HG03060 (cell line): ENCODE data around the gene REP15.
"Not testable (repeated sequence)": the region's sequence is repeated elsewhere in the genome, so short reads cannot be mapped to it uniquely, and the experiment has no call there.

ENCODE experiments used
- ATAC-seq: cut with Tn5 transposase; IDR thresholded peaks from one replicate; pipeline ENCODE4 v1.9.1; 2021; ENCODE audit warnings: low read depth, moderate number of reproducible peaks; ENCODE audit not compliant: unreplicated experiment

The REP15 gene

GRCh38 chr12:27695556-27696292 is 523 bp upstream of the REP15 start:
- ATAC-seq = no peak

GRCh38 chr12:27696864-27697564 is 767 bp downstream of the REP15 start:
- no peak for ATAC-seq

GRCh38 chr12:27703720-27704452 is 7.6 kb downstream of the REP15 start:
- peak; percentile 79 for ATAC-seq

GRCh38 chr12:27705263-27705662 is 9.0 kb downstream of the REP15 start:
- no peak for ATAC-seq

- ATAC-seq = no peak
Observed at GRCh38 chr12:27707216-27707615, 11.0 kb downstream of the REP15 start.

GRCh38 chr12:27709212-27709931 is 13.1 kb downstream of the REP15 start:
- ATAC-seq = no peak

- peak; percentile 15 for ATAC-seq
Observed at GRCh38 chr12:27709932-27710591, 13.8 kb downstream of the REP15 start.

GRCh38 chr12:27710592-27711316 is 14.5 kb downstream of the REP15 start, which contains the start of gene MRPS35:
MRPS35 (plus strand) TSS chr12:27710832; CDS start chr12:27710844, 12 bp downstream.
- peak; percentile 91 for ATAC-seq

GRCh38 chr12:27711317-27711682 is 15.1 kb downstream of the REP15 start:
- no peak for ATAC-seq

- ATAC-seq = no peak
Observed at GRCh38 chr12:27711967-27712366, 15.7 kb downstream of the REP15 start.

GRCh38 chr12:27723212-27723611 is 27.0 kb downstream of the REP15 start:
- no peak for ATAC-seq

- ATAC-seq = no peak
Observed at GRCh38 chr12:27730097-27730588, 33.9 kb downstream of the REP15 start.

GRCh38 chr12:27732281-27732680 is 36.0 kb downstream of the REP15 start:
- no peak for ATAC-seq

- ATAC-seq = no peak
Observed at GRCh38 chr12:27733052-27733656, 36.9 kb downstream of the REP15 start.

- no peak for ATAC-seq
Observed at GRCh38 chr12:27733791-27734190, 37.5 kb downstream of the REP15 start.

- ATAC-seq = not testable (repeated sequence)
Observed at GRCh38 chr12:27734321-27734720, 38.1 kb downstream of the REP15 start.

GRCh38 chr12:27743601-27744000 is 47.4 kb downstream of the REP15 start:
- no peak for ATAC-seq

- ATAC-seq = not testable (repeated sequence)
Observed at GRCh38 chr12:27745734-27746133, 49.5 kb downstream of the REP15 start.
